Nephron progenitor cell (in vitro differentiated cells): Measurements from ENCODE around the gene DBF4.
"Not testable (repeated sequence)": the region's sequence is repeated elsewhere in the genome, so short reads cannot be mapped to it uniquely, and the experiment has no call there.

Source experiments
- DNase-seq: peaks from one replicate; pipeline ENCODE4 v3.0.0; 2021
- H3K27ac Mint-ChIP-seq: 2 replicates; pipeline ENCODE4 v1.8.0; 2021; ENCODE audit warnings: mild to moderate bottlenecking, moderate library complexity, mixed read lengths
- H3K27me3 Mint-ChIP-seq: 2 replicates; pipeline ENCODE4 v1.8.0; 2021; ENCODE audit warnings: mild to moderate bottlenecking, low read depth, mixed read lengths; ENCODE audit not compliant: poor library complexity
- H3K36me3 Mint-ChIP-seq: 2 replicates; pipeline ENCODE4 v1.8.0; 2021; ENCODE audit warnings: low read depth, mixed read lengths
- H3K4me1 Mint-ChIP-seq: 2 replicates; pipeline ENCODE4 v1.8.0; 2021; ENCODE audit warnings: mixed read lengths
- H3K4me3 Mint-ChIP-seq: 2 replicates; pipeline ENCODE4 v1.8.0; 2021; ENCODE audit warnings: mild to moderate bottlenecking, moderate library complexity, mixed read lengths
- H3K9me3 Mint-ChIP-seq: 2 replicates; pipeline ENCODE4 v1.8.0; 2021; ENCODE audit warnings: mild to moderate bottlenecking, moderate library complexity, mixed read lengths
- TF ChIP-seq, protein P1 (sequence below): fragments of 200-600 bp; sonication (generic); IDR thresholded peaks from 2 replicates; pipeline ENCODE4 v1.5.0; 2021; ENCODE audit warnings: antibody characterized with exemption

DBF4 gene, protein sequence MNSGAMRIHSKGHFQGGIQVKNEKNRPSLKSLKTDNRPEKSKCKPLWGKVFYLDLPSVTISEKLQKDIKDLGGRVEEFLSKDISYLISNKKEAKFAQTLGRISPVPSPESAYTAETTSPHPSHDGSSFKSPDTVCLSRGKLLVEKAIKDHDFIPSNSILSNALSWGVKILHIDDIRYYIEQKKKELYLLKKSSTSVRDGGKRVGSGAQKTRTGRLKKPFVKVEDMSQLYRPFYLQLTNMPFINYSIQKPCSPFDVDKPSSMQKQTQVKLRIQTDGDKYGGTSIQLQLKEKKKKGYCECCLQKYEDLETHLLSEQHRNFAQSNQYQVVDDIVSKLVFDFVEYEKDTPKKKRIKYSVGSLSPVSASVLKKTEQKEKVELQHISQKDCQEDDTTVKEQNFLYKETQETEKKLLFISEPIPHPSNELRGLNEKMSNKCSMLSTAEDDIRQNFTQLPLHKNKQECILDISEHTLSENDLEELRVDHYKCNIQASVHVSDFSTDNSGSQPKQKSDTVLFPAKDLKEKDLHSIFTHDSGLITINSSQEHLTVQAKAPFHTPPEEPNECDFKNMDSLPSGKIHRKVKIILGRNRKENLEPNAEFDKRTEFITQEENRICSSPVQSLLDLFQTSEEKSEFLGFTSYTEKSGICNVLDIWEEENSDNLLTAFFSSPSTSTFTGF

DNA sequence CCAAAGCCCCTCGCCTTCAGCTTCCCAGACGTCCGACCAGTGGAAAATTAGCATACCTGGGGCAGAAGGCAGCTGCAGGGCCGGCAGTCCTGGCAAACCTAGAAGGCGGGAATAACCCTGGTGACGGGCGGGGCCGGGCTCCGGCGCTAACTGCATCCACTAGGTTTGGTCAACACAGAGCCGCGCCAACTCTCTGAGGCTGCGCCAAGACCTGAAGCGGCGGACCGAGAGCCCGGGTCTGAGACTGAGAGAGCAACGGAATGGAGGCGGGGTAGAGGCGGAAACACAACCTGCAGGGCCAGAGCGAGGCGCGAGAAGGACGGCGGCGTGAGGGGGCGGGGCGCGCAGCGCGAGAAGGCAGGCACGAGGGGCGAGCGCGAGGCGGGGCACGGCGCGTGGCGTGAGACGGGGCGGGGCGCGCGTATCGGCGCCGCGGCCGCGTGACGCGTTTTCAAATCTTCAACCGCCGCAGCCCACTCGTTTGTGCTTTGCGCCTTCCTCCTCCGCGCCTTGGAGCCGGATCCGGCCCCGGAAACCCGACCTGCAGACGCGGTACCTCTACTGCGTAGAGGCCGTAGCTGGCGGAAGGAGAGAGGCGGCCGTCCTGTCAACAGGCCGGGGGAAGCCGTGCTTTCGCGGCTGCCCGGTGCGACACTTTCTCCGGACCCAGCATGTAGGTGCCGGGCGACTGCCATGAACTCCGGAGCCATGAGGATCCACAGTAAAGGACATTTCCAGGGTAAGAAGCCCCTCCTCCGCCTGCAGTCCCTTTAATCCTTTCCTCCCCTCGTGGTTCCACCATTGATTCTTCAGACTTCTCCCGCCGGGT is at the start of gene DBF4, which contains the start of gene SLC25A40:
DBF4 (plus strand) TSS at position 454 of the 829 bp plus-strand sequence; CDS start at position 694, 240 bp downstream.
SLC25A40 (minus strand) TSS at position 321 of the 829 bp plus-strand sequence. CDS start 17,633 bp downstream, outside the sequence.
- H3K4me1 Mint-ChIP-seq = peaks cover 35% of the 10 kb centered on the region
- TF ChIP-seq, protein P1, sequence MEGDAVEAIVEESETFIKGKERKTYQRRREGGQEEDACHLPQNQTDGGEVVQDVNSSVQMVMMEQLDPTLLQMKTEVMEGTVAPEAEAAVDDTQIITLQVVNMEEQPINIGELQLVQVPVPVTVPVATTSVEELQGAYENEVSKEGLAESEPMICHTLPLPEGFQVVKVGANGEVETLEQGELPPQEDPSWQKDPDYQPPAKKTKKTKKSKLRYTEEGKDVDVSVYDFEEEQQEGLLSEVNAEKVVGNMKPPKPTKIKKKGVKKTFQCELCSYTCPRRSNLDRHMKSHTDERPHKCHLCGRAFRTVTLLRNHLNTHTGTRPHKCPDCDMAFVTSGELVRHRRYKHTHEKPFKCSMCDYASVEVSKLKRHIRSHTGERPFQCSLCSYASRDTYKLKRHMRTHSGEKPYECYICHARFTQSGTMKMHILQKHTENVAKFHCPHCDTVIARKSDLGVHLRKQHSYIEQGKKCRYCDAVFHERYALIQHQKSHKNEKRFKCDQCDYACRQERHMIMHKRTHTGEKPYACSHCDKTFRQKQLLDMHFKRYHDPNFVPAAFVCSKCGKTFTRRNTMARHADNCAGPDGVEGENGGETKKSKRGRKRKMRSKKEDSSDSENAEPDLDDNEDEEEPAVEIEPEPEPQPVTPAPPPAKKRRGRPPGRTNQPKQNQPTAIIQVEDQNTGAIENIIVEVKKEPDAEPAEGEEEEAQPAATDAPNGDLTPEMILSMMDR = no peak
- peaks cover 55% of the 10 kb centered on the region for H3K36me3 Mint-ChIP-seq
- H3K4me3 Mint-ChIP-seq = peak within 1 kb of the TSS; percentile 98
- peaks cover 31% of the 10 kb centered on the region for H3K9me3 Mint-ChIP-seq
- peak; percentile 97 for DNase-seq
- H3K27me3 Mint-ChIP-seq = peaks cover 4% of the 10 kb centered on the region
- H3K27ac Mint-ChIP-seq = peak within 1 kb of the TSS; percentile 99

DNA sequence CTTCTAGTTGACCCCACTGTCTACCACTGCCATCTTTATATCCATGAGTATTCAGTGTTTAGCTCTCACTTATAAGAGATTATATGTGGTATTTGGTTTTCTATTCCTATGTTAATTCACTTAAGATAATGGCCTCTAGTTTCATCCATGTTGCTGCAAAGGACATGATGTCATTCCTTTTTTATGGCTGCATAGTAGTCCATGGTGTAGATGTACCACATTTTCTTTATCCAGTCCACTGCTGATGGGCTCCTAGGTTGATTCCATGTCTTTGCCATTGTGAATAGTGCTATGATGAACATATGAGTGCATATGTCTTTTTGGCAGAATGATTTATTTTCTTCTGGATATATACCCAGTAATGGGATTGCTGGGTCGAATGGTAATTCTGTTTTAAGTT is 47.9 kb upstream of the DBF4 start:
- H3K27me3 Mint-ChIP-seq, H3K27ac Mint-ChIP-seq, H3K4me3 Mint-ChIP-seq, DNase-seq, H3K4me1 Mint-ChIP-seq: not testable (repeated sequence)
- Mint-ChIP-seq H3K36me3 (peaks cover 30% of the 10 kb centered on the region), H3K9me3 (peaks cover 37% of the 10 kb centered on the region)

DNA sequence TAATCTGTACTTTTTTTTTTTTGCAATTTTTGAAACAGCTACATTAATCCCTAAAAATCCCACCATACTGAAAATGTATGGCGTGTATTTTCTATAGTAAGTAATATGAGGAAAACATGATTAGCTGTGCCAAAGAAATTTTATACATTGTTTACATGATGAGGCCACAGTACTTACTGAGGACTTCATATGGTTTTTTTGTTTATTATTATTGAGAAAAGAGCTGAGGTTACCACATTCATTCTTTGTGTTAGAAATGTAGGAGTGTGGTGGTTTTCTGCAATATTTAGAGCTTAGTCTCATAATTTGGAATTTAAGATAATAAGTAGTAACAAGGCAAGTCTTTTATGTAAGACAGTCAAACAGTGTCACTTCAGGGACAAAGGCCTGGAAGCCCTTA is 45.2 kb upstream of the DBF4 start:
- Mint-ChIP-seq H3K27ac (no peak overlapping the region), H3K36me3 (peaks cover 17% of the 10 kb centered on the region), H3K9me3 (peaks cover 13% of the 10 kb centered on the region), H3K27me3 (no peaks in the 10 kb centered on the region), H3K4me3 (no peak overlapping the region), H3K4me1 (peaks cover 7% of the 10 kb centered on the region)
- TF ChIP-seq, protein P1 = no peak
- no peak for DNase-seq

DNA sequence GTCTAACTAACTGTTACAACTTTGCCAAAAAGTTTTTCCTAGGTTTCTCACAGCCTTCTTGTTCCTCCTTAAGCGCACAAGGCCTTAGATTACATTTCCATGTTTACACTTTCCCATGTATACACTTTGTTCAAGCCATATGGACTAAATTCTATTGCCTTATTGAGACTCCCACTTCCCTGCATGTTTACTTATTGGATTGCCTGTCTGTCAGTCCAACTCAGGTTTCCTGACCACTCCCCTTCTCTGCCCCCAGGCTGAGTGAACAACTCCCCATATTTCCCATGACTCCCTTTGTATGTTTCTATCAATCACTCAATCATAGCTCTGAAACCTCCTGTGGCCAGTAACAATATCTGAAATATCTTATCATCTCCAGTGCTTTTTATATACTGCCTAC is 43.2 kb upstream of the DBF4 start:
- Mint-ChIP-seq H3K9me3 (no peaks in the 10 kb centered on the region), H3K4me3 (no peak overlapping the region), H3K27me3 (no peaks in the 10 kb centered on the region), H3K27ac (peak overlapping the region; percentile 22), H3K36me3 (peaks cover 11% of the 10 kb centered on the region), H3K4me1 (peaks cover 7% of the 10 kb centered on the region)
- TF ChIP-seq, protein P1 = no peak
- DNase-seq = no peak

DNA sequence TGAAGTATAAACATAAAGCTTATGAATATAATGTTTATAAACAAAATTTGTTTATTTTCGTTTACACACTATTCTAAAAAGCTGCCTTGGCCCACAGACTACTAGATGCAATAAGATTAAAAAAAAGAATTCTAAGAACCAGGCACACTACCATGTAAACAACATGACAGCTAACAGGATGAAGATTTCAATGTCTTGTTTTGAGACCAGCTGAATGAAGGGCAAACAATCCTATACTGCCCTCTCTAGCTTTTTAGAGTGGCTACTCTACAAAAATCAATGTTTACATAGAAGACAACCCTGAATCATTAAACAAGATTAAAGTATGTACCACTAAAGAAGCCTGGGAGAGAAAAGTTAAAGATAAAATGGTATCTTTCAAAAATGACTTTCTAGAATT is 38.7 kb upstream of the DBF4 start:
- Mint-ChIP-seq H3K9me3 (no peaks in the 10 kb centered on the region), H3K36me3 (peaks cover 5% of the 10 kb centered on the region), H3K27me3 (no peaks in the 10 kb centered on the region), H3K27ac (no peak overlapping the region), H3K4me3 (no peak overlapping the region), H3K4me1 (peaks cover 7% of the 10 kb centered on the region)
- DNase-seq = no peak
- TF ChIP-seq, protein P1 = no peak
